ENCODE data around the gene ITGAL.
"Not testable (repeated sequence)": the region's sequence is repeated elsewhere in the genome, so short reads cannot be mapped to it uniquely, and the experiment has no call there.

Gene ITGAL

DNA sequence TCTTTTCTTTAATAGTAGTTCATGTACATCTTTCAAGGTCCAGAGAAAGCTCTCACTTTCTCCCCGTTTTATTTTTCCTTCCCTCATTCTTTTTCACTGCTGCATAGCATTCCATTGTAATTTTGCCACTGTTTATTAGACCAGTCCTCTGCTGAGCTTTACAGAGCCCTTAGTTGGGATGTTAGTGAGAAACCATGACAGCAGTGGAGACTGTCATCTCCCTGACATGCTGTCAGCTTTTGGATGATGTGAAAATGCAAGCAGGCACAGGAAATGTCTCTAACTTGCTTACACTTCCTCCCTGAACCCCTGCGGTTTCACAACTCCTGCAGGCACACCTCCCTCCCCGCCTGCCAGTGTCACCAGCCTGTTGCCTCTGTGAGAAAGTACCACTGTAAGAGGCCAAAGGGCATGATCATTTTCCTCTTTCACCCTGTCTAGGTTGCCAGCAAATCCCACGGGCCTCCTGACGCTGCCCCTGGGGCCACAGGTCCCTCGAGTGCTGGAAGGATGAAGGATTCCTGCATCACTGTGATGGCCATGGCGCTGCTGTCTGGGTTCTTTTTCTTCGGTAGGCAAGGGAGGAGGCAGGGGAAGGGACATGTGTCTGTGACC lies at the start of gene ITGAL:
Gene ITGAL, plus strand, starts transcription at position 415 of the 615 bp plus-strand sequence. Its CDS starts 96 bp downstream, at position 511.
- no peak for DNase-seq (ENCODE audit: low read depth)

DNA sequence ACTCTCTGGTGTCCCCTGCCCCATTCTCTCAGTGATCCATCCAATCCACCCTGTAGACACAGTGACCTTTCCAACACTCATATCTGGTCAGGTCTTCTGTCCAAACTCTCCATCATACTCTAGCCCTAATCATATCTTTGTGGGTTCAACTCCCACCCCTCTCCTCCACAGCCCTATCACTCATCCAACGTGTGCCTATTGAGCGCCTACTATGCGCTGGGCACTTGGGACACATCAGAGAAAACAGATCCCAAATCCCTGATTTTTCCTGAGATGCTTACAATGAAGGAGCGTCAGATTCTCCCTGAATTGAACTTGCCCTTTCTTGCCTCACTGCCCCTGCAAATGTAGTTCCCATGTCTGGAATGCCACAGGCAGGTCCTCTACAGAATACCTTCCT lies 44.5 kb upstream of the ITGAL start:
- no peak for DNase-seq (ENCODE audit: low read depth)

DNA sequence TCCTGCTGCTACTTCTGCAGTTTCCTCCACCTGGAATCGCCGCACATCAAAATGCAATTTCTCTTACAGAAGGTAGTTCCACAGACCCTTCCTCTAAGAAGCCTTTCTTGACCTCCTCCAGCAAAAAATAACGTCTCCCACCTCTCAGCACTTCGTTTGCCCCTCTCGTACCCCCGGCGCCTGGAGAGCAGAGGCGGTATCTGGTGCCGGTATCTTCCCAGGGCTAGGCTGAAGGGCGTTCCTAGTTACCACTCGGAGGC lies 43.2 kb upstream of the ITGAL start:
- DNase-seq (ENCODE audit: low read depth), result no peak

DNA sequence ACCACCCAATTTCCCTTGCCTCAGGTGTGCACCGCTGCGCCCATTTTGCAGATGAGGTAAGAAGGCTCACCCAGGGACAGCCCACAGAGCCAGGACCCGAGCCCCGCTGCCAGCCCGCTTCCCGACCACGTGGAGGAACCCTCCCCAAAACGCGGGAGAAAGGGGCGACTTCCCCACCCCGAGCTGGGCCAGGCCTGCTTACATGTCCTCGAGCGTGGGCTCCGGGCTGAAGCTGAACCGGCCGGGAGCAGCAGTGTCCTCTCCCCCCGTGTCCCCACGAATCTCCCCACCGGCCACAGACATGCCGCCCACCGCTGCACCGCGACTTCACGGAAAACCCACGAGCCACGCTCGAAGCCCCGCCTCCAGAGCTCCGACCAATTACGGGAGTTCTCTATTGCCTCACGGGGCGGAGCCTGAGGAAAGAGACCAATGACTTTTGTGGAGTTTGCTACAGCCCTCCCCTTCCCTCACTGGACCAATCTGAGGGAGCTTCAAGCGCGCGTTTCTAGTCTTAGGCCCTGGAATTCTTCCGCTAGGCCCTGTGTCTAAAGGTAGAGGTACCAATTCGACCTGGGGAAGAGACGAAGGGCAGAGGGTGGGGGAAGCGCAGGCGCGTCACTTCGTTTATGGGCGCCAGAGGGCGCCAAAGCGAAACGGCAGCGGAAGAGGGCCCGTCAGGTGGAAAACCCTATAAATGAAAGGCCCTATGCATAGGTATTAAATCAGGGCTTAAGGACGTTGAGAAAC lies 42.7 kb upstream of the ITGAL start, which contains the start of gene DCTPP1:
Gene DCTPP1, minus strand, starts transcription at position 353 of the 750 bp plus-strand sequence. Its CDS starts 50 bp downstream, at position 303.
- DNase-seq (ENCODE audit: low read depth), result peak; percentile 98

DNA sequence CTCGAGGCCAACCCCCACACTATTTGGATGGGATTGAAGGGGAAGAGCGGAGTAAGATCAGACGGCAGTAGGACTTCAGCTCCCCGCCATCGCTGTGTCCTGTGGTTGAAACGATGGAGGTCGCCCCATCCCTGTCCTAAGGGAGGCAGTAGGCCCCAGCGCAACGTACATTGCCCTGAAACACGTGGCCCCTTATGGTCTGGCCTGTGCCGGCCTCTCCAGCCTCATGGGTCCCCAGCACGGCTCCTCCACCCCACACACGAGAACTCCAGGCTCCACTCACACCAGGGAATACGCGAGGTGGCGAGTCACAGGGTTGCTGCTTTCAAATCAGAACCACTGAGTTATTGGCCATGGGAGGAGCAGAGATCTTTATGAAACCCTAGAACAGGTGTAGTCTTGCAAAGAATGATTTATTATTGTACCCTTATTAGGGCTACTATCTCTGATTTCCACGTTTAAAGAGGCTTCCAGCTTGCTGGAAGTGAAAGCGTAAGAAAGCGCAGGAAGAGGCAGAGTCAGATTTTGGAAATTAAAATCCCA lies 42.0 kb upstream of the ITGAL start:
- DNase-seq (ENCODE audit: low read depth), result no peak

DNA sequence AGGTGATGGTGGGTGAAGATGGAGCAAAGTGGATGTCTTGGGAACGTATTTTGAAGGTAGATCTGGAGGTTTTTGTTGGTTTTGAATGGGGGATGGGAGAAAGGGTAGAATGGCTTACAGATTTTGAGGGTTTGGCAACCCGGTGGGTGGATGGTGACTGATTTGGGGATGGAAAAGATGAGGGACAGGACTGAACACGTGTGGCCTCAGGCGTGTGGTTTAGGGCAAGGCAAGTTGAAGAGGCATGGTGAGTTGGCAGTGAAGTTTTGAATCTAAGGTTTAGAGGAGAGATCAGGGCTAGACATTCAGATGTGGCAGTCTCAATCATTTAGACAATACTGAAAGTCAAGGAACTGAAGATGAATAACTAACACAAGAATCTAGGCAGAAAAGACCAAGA lies 37.7 kb upstream of the ITGAL start:
- no peak for DNase-seq (ENCODE audit: low read depth)

DNA sequence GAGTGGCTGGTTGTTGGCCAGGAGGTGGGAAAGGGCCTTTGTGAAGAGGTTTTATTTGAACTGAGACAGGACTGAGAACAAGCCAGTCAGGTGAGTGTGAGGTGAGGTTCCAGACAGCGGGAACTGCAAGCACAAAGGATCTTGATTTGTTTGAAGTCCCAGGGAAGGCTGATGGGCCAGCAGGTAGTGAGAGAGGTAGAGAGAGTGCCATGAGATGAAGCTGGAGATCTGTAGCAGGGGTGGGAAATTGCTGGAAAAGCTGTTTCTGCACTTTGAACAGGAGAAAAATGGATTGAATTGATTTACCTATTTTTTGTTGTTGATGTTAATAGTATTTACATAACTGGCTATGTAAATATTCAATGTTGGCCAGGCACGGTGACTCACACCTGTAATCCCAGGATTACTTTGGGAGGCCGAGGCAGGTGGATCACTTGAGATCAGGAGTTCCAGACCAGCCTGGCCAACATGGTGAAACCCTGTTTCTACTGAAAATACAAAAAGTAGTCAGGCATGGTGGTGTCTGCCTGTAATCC lies 35.0 kb upstream of the ITGAL start:
- DNase-seq (ENCODE audit: low read depth), result no peak

DNA sequence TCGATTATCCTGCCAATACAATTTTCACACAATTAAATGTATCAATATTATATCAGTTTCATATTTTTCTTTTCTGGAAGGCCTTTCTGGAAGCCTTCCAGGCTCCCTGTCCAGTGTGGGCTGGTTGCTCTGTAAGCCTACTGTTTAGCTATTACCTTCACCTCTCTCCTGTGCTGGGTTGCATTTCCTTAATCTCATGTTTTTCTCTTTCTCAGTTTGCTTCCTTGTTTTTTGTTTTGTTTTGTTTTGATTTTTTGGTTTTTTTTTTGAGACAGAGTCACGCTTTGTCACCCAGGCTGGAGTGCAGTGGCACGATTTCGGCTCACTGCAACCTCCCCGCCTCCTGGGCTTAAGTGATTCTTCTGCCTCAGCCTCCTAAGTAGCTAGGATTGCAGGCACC lies 33.7 kb upstream of the ITGAL start:
- DNase-seq (ENCODE audit: low read depth), result no peak

DNA sequence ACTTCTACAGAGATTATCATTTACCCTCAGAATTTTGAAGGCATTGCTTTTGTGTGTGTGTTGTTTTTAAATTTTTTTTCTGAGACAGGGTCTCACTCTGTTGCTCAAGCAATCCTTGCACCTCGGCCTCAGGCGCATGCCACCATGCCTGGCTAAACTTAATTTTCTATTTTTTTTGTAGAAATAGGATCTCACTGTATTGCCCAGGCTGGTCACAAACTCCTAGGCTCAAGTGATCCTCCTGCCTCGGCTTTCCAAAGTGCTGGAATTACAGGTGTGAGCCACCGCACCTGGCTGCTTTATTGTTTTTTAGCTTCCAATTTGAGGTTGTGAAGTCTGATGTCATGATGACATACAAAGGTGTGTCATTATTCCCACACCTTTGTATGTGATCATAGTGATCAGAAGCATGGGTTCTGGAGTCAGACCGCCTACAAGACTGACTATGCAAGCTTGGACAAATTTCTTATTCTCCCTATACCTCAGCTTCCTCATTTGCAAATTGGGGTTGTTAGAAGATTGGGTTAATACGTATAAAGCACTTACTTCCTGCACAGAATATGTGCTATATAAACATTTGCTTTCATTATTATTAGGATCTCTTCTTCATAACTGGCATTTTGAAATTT lies 32.7 kb upstream of the ITGAL start:
- DNase-seq (ENCODE audit: low read depth), result no peak

DNA sequence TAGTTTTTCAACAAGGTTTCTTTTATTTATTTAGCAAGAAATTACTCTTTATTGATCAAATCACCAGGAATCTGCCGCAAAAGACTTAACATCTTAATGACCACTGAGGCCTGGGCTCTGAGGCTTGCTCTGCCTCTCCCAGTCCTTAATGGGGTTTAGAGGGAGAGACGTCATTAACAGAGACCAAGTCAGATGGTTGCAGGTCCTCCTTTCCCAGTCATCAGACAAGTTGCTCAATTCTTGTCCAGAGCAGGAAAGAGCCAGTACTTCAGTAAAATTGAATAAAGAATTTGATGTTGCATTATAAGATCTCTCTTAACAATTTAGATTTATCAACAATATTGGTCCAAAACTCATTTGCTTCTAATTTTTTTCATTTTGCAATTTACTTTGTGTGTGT lies 28.9 kb upstream of the ITGAL start:
- DNase-seq (ENCODE audit: low read depth), result no peak

DNA sequence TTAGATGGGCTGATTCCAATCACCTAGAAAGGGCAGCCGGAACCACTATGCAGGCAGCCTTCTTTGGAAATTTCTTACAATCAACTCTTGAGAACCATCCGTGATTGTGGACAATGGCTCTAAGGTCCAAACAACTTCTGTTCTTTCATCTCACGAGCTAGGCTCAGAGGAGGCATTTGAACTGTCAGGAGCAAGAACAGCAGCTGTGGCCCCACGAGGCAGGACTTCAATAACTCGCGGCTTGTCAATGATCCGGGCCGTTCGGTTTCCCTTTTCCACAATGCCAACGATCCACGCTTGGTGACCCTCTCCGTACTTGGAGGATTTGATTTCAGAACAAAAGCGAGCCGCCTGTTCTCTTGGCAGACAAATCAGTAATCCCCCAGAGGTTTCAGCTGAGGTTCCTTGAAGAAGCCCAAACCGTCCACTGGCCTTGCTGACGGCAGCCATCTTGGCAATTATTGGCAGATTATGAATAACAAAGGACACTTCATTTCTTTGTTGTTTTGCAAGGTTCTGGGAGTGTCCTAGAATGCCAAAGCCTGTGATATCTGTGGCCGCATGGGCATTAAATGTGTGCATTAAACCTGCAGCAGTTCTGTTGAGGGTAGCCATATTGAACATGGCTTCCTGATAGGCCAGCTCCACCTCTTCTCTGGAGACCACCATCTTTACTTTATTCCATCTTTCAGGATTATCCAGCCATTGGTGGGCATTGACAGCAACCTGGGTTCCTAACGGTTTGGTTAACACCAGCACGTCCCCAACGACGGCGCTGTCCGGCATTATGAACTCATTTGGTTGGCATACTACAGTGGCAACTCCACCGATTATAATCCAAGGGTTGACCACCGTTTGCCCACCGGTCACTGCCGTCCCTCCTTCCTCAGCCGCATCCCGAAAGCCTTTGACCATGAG lies 28.1 kb upstream of the ITGAL start:
- no peak for DNase-seq (ENCODE audit: low read depth)

DNA sequence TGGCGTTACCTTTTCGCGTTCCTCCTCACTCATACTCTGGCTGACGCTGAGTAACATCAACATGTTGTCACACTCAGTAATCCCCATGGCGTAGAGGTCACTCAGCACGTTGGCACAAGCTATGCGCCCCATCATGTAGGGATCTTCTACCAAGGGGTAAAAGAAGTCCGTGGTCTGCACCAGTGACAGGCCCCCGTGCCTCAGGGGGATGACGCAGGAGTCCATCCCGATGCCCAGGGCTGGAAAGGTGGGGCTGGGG lies 27.5 kb upstream of the ITGAL start:
- no peak for DNase-seq (ENCODE audit: low read depth)

DNA sequence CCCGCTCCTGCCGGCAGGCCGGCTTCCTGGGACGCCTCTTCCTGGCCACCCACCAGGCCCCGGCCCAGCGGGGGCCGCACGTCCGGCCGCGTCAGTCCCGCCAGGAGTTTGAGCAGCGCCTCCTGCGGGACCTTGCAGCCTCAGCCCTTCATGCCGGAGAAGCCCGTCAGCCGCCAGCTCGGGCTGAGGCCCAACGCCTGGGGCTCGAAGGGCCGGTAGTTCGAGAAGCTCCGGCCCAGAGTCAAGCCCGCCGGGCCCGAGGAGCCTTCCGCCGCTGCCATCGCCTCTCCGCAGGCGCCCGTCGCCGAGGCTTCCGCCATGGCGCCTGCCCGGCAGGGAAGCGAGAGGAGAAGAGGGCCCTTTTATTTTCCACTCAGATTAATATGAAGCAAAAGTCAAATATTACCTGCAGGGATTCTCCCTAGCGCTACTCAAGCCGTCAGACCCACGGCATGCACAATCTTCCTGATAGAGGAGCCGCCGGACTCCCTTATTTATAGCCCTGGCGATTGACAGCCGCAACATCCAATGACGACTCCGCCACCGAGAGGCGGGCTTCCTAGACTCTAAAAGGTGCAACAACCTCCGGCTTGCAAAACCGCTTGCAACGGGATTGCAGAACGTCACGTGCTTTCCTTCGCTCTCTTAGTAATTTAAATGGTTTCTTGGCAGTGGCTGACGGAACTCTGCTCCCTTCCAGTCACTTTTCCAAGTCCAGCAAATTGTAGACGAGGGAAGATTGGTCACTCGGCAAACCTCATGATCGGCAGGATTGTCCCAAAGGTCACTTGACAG lies 26.9 kb upstream of the ITGAL start, which contains the start of gene SEPHS2:
Gene SEPHS2, minus strand, starts transcription at position 467 of the 795 bp plus-strand sequence. Its CDS starts 147 bp downstream, at position 320.
- DNase-seq (ENCODE audit: low read depth), result peak; percentile 86

DNA sequence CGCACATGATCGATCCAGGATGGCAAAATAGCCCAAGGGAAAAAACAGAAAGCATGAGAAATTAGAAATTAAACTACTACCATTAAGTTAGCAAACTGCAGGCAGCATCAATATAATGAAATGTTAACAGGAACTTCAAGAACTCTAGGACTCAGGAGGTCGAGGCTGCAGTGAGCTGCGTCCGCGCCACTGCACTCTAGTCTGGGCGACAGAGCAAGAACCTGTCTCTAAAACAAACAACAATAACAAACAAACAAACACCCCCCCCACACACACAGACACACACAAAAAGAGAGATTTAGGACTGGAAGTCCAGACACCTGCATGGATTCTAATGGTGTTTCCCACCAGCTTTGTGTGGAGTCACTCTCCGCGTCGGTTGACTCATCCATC lies 26.3 kb upstream of the ITGAL start:
- DNase-seq (ENCODE audit: low read depth), result no peak

DNA sequence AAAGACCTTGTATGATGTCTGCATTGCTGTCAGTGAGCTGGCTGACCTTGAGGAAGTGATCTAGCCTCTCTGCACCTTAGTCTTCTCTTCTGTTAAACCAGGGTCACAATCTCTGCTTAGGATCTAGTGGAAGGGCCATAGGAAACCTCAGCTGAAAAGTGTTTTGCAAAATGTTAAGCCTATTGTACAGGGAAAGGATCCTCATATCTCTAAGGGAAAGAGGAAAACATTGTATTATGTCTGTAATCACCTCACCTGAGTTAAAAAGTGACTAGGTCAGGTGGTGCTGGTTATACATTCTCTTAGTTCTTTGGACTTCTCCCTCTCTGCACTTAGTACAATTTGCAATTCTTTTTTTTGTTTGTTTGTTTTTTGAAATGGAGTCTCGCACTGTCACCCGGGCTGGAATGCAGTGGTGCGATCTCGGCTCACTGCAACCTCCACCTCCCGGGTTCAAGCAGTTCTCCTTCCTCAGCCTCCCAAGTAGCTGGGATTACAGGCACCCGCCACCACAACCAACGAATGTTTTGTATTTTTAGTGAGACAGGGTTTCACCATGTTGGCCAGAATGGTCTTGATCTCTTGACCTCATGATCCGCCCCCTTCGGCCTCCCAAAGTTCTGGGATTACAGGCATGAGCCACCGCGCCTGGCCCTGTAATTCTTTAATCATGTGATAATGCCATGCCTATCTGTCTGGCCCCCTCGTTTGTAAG lies 24.9 kb upstream of the ITGAL start:
- no peak for DNase-seq (ENCODE audit: low read depth)

DNA sequence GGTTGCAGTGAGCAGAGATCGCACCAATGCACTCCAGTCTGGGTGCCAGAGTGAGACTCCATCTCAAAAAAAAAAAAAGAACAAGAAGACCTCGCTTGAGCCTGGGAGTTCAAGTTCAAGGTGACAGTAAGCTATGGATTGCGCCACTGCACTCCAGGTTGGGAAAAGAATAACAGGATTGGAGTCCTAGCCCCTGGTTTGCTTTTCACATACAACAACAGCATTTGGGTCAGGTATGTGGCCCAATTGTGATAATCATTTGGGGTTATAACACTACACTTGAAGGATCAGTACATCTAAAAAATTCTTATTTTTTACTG lies 23.5 kb upstream of the ITGAL start:
- no peak for DNase-seq (ENCODE audit: low read depth)

DNA sequence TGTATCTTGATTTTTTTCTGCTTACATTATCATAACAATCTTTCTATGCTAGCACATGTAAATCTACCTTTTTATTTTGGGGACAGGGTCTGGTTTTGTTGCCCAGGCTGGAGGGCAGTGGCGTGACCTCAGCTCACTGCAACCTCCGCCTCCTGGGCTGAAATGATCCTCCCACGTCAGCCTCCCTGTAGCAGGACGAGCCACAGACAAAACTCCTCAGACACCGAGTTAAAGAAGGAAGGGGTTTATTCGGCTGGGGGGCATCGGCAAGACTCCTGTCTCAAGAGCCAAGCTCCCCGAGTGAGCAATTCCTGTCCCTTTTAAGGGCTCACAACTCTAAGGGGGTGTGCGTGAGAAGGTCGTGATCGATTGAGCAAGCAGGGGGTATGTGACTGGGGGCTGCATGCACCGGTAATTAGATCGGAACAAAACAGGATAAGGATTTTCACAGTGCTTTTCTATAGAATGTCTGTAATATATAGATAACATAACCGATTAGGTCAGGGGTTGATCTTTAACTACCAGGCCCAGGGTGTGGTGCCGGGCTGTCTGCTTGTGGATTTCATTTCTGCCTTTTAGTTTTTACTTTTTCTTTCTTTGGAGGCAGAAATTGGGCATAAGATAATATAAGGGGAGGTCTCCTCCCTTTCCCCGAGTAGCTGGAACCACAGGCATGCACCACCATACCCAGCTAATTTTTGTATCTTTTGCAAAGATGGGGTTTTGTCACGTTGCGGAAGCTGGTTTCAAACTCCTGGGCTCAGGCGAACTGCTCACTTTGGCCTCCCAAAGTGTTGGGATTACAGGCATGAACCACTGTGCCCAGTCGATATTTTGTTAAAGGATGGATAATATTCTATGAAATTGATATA lies 19.6 kb upstream of the ITGAL start:
- DNase-seq (ENCODE audit: low read depth), result not testable (repeated sequence)

DNA sequence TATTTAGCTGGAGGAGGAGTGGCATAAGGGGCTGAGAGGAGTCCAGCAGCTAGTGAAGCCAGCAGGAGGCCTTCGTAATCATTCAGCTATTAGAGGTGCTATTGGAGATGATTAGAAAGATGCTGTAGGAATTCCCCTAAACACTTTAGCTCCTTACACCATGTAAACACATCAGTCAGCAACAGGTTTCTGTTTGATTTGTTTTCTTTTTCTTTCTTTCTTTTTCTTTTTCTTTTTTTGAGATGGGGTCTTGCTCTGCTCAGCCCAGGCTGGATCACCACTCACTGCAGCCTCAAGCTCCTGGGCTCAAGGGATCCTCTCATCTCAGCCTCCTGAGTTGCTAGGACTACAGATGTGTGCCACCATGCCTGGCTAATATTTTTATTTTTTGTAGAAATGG lies 16.2 kb upstream of the ITGAL start:
- no peak for DNase-seq (ENCODE audit: low read depth)

DNA sequence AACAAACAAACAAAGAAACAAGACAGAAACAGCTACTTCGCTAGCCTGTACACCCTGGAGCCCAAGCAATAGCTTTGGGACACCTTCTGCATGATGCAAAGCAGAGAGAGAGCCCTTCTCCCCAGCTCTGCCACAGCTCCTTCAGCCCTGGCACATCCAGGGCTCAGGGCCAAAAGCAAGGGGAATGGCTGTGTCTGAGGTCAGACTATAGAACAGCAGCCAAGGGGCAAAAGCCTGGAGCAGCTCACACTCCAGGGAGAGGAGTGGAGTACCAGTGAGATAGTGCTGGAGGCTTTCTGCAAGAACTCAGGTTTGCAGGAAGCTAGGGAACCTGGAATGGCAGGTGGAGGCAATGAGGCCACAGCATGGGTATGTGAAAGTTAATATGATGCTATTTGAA lies 15.3 kb upstream of the ITGAL start:
- no peak for DNase-seq (ENCODE audit: low read depth)
